Activated CD8-positive, alpha-beta T cell treated with anti-CD3 and anti-CD28 coated beads for 36 hours (primary cell): ENCODE data around the gene SIGLECL1. TPM values are rescaled to one million over a fixed set of nuclear protein-coding genes. Genes with fewer than 3 reads are reported as not detected.

ENCODE experiments used
- ATAC-seq: fragments of 200-7000 bp; cut with Tn5 transposase; one replicate; pipeline ENCODE4 v1.10.0; 2021; ENCODE audit warnings: mild to moderate bottlenecking, moderate library complexity
- CTCF ChIA-PET: fragments of 350-600 bp; sonication (Branson Sonifier 250); formaldehyde crosslinking; loops from one replicate; lab custom pipeline; 2021; ENCODE audit warnings: antibody characterized with exemption; lab: Charles Lee
- POLR2A ChIA-PET: fragments of 350-600 bp; sonication (Branson Sonifier 250); formaldehyde crosslinking; loops from one replicate; lab custom pipeline; 2021; ENCODE audit warnings: antibody characterized with exemption; lab: Charles Lee
- DNase-seq: peaks from one replicate; pipeline ENCODE4 v3.0.0-alpha.2; 2020
- H3K27ac Mint-ChIP-seq: one replicate; pipeline ENCODE4 v1.8.0; 2021; ENCODE audit warnings: mild to moderate bottlenecking, mixed read lengths
- H3K27me3 Mint-ChIP-seq: one replicate; pipeline ENCODE4 v1.8.0; 2021; ENCODE audit warnings: mixed read lengths
- H3K36me3 Mint-ChIP-seq: one replicate; pipeline ENCODE4 v1.8.0; 2021; ENCODE audit warnings: low read depth, mixed read lengths
- H3K4me1 Mint-ChIP-seq: one replicate; pipeline ENCODE4 v1.8.0; 2021; ENCODE audit warnings: low read depth, mixed read lengths
- H3K4me3 Mint-ChIP-seq: one replicate; pipeline ENCODE4 v1.8.0; 2021; ENCODE audit warnings: mild to moderate bottlenecking, moderate library complexity, mixed read lengths
- H3K9me3 Mint-ChIP-seq: one replicate; pipeline ENCODE4 v1.8.0; 2021; ENCODE audit warnings: mixed read lengths
- CTCF ChIP-seq: fragments of 200-600 bp; IDR thresholded peaks from one replicate; pipeline ENCODE4 v1.8.0; 2022; ENCODE audit warnings: antibody characterized with exemption, mild to moderate bottlenecking
- intact Hi-C: fragments of 100-400 bp; cut with micrococcal nuclease; formaldehyde crosslinking; loops from one replicate; pipeline ENCODE4 v1.10.0; 2022
- total RNA-seq, 2 experiments: library from RNA; stranded (reverse); gene quantifications; one replicate each; pipeline ENCODE4 v1.2.3, GENCODE V29; 2021

SIGLECL1 gene
- total RNA-seq, 2 experiments from 2014 or later = not detected

DNA sequence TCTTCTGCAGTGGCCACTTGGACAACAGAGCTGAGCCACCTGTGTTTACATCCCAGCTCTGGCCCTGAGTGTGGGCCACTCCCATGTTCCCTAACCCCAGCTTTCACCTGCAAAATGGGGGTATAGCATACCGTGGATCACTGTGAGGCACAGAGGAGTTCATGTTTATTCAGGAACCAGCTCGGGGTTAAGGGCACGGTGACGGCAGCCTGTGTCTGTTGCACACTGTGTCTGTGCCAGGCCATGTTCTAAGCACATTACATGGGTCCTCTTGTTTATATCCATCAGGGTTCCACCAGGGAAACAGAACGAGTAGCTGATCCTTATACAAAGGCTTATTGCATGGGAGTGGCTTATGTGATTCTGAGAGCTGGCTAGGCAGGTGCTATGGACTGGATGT is 46.5 kb downstream of the SIGLECL1 start:
- ATAC-seq (no peak), DNase-seq (no peak)
- ChIA-PET POLR2A (no interaction called here), CTCF (interaction anchor here (1.2 kb wide), 1 partner anchor 138 kb away, joined by 3 read pairs; no protein-coding TSS in a partner anchor)
- intact Hi-C loops = no loop called here
- Mint-ChIP-seq H3K27me3 (peaks cover 7% of the 10 kb centered on the region), H3K4me1 (no peaks in the 10 kb centered on the region), H3K4me3 (no peak overlapping the region), H3K36me3 (no peaks in the 10 kb centered on the region), H3K27ac (no peak overlapping the region), H3K9me3 (peaks cover 4% of the 10 kb centered on the region)
- TF ChIP-seq CTCF = no peak

DNA sequence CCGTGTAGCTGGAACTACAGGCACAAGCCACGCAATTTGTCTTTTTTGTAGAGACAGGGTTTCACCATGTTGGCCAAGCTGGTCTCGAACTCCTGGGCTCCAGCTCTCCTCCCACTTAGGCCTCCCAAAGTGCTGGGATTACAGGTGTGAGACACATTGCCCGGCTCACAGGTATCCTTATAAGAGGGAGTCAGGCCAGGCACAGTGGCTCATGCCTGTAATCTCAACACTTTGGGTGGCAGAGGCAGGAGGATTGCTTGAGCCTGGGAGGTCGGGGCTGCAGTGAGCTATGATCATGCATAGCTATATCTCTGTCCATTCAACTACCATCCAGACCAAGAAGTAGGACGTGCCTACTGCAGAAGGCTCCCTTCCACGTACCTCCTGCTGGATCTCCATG is 50.4 kb downstream of the SIGLECL1 start:
- Mint-ChIP-seq H3K9me3 (peaks cover 9% of the 10 kb centered on the region), H3K27me3 (peaks cover 10% of the 10 kb centered on the region), H3K36me3 (no peaks in the 10 kb centered on the region), H3K27ac (no peak overlapping the region), H3K4me3 (no peak overlapping the region), H3K4me1 (no peaks in the 10 kb centered on the region)
- ChIA-PET POLR2A (no interaction called here), CTCF (no interaction called here)
- ATAC-seq (no peak), DNase-seq (no peak)
- TF ChIP-seq CTCF = no peak
- intact Hi-C loops = no loop called here

DNA sequence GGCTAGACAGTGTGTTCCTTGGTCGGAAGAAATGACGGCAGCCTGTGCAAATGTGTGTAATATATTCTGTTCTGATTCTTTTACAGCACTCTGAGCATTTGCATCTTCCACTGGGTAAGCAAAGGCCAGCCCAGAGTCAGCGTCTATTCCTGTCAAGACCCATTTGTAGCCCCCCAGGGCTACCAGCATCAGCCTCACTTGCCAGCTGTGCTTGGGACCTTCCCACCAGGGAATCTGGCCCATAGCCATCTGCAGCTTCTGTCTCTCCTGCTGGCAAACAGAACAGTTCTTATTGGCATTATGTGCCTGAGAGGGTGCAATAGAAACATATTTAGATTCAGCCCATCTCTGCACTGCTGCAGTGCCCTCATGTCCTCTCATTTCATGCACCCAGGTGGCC is 54.6 kb downstream of the SIGLECL1 start:
- no peak overlapping the region for H3K4me3 Mint-ChIP-seq
- intact Hi-C loops = no loop called here
- H3K9me3 Mint-ChIP-seq = peaks cover 20% of the 10 kb centered on the region
- ATAC-seq (no peak), DNase-seq (no peak)
- no peak for TF ChIP-seq CTCF
- H3K36me3 Mint-ChIP-seq = no peaks in the 10 kb centered on the region
- ChIA-PET CTCF (no interaction called here), POLR2A (no interaction called here)
- H3K4me1 Mint-ChIP-seq = no peaks in the 10 kb centered on the region
- H3K27me3 Mint-ChIP-seq = peaks cover 32% of the 10 kb centered on the region
- H3K27ac Mint-ChIP-seq = no peak overlapping the region

GRCh38 chr19:51311351-51312257 is 60.7 kb downstream of the SIGLECL1 start, which contains the start of gene IGLON5:
Gene IGLON5, plus strand, starts transcription at chr19:51311644. Its CDS starts 204 bp downstream, at chr19:51311848.
- no peak within 1 kb of the TSS for H3K4me3 Mint-ChIP-seq
- no peaks in the 10 kb centered on the region for H3K4me1 Mint-ChIP-seq
- ChIA-PET CTCF (no interaction called here), POLR2A (no interaction called here)
- ATAC-seq = no peak
- no peak for TF ChIP-seq CTCF
- H3K27ac Mint-ChIP-seq = no peak within 1 kb of the TSS
- peaks cover 46% of the 10 kb centered on the region for H3K27me3 Mint-ChIP-seq
- peaks cover 13% of the 10 kb centered on the region for H3K9me3 Mint-ChIP-seq
- no peaks in the 10 kb centered on the region for H3K36me3 Mint-ChIP-seq
- intact Hi-C loops = no loop called here
- DNase-seq = no peak

- intact Hi-C loops = no loop called here
- H3K27me3 Mint-ChIP-seq = peaks cover 25% of the 10 kb centered on the region
- peaks cover 3% of the 10 kb centered on the region for H3K9me3 Mint-ChIP-seq
- TF ChIP-seq CTCF = no peak
- ChIA-PET POLR2A (no interaction called here), CTCF (no interaction called here)
- no peaks in the 10 kb centered on the region for H3K4me1 Mint-ChIP-seq
- ATAC-seq (no peak), DNase-seq (no peak)
- H3K4me3 Mint-ChIP-seq = no peak overlapping the region
- no peak overlapping the region for H3K27ac Mint-ChIP-seq
- H3K36me3 Mint-ChIP-seq = no peaks in the 10 kb centered on the region
These were observed 65.8 kb downstream of the SIGLECL1 start for GRCh38 chr19:51316688-51317087.
